A673 (cell line): ENCODE data around the gene DPP7. TPM values are rescaled to one million over a fixed set of nuclear protein-coding genes. Genes with fewer than 3 reads are reported as not detected.

Source experiments
- BruUV-seq: library from RNA; stranded (reverse); fragments of 400-500 nt; replicated peaks from 2 replicates; lab custom pipeline; 2021; lab: Mats Ljungman, UMichigan
- CTCF ChIA-PET: fragments of 300-600 bp; sonication (Branson Sonifier 250); formaldehyde crosslinking; loops from one replicate; lab custom pipeline; 2022; ENCODE audit warnings: antibody characterized with exemption; lab: Charles Lee
- POLR2A ChIA-PET: fragments of 300-600 bp; sonication (Branson Sonifier 250); formaldehyde crosslinking; loops from one replicate; lab custom pipeline; 2022; ENCODE audit warnings: antibody characterized with exemption; ENCODE audit not compliant: low non-redundant PET; lab: Charles Lee
- DNase-seq: peaks from one replicate; pipeline ENCODE4 v3.0.0-alpha.2; 2015; ENCODE audit warnings: low spot score
- H3K27ac ChIP-seq: fragments of 200-600 bp; sonication (generic); 2 replicates; pipeline ENCODE4 v1.5.1; 2016; ENCODE audit warnings: mixed run types, low read depth, mild to moderate bottlenecking, mixed read lengths, antibody characterized with exemption, low read length; ENCODE audit not compliant: poor library complexity, severe bottlenecking
- H3K27me3 ChIP-seq: fragments of 200-600 bp; sonication (generic); replicated peaks from 2 replicates; pipeline ENCODE4 v1.6.1; 2017; ENCODE audit warnings: mixed run types, low read depth, mild to moderate bottlenecking, mixed read lengths, antibody characterized with exemption, low read length; ENCODE audit not compliant: insufficient read depth, poor library complexity
- H3K36me3 ChIP-seq: fragments of 200-600 bp; sonication (generic); 2 replicates; pipeline ENCODE4 v1.6.1; 2016; ENCODE audit warnings: mixed run types, mild to moderate bottlenecking, mixed read lengths, antibody characterized with exemption, low read length; ENCODE audit not compliant: insufficient read depth, poor library complexity, severe bottlenecking
- H3K4me1 ChIP-seq: fragments of 200-600 bp; sonication (generic); 2 replicates; pipeline ENCODE4 v1.6.1; 2017; ENCODE audit warnings: mixed run types, mild to moderate bottlenecking, mixed read lengths, antibody characterized with exemption, low read length; ENCODE audit not compliant: insufficient read depth, poor library complexity, severe bottlenecking
- H3K4me3 ChIP-seq: fragments of 200-600 bp; sonication (generic); 2 replicates; pipeline ENCODE4 v1.5.1; 2016; ENCODE audit warnings: low read depth, mixed run types, mild to moderate bottlenecking, mixed read lengths, low read length; ENCODE audit not compliant: poor library complexity, severe bottlenecking
- H3K9me3 ChIP-seq: fragments of 200-600 bp; sonication (generic); 2 replicates; pipeline ENCODE4 v1.6.1; 2016; ENCODE audit warnings: mixed run types, low read depth, mild to moderate bottlenecking, mixed read lengths, antibody characterized with exemption, low read length; ENCODE audit not compliant: poor library complexity, severe bottlenecking
- CTCF ChIP-seq: fragments of 300-800, 200-600 bp; sonication (generic); conservative IDR thresholded peaks from 2 replicates; pipeline ENCODE4 v1.5.1; 2017; ENCODE audit warnings: low read depth, mild to moderate bottlenecking, antibody characterized with exemption, low read length, moderate library complexity, mixed read lengths
- EZH2 ChIP-seq: fragments of 200-600 bp; sonication (generic); IDR thresholded peaks from 2 replicates; pipeline ENCODE4 v1.6.1; 2017; ENCODE audit warnings: borderline replicate concordance, low read depth, mild to moderate bottlenecking, mixed read lengths, antibody characterized with exemption, low read length; ENCODE audit not compliant: poor library complexity, severe bottlenecking
- intact Hi-C: fragments of 100-400 bp; cut with micrococcal nuclease; formaldehyde crosslinking; loops from one replicate; pipeline ENCODE4 v1.10.0; 2022; ENCODE audit not compliant: unreplicated experiment
- total RNA-seq: library from RNA; stranded (reverse); gene quantifications from 2 replicates; pipeline ENCODE4 v1.2.3, GENCODE V29; 2021

Gene DPP7
- total RNA-seq, 1 experiment from 2014 or later: 120 TPM

DNA sequence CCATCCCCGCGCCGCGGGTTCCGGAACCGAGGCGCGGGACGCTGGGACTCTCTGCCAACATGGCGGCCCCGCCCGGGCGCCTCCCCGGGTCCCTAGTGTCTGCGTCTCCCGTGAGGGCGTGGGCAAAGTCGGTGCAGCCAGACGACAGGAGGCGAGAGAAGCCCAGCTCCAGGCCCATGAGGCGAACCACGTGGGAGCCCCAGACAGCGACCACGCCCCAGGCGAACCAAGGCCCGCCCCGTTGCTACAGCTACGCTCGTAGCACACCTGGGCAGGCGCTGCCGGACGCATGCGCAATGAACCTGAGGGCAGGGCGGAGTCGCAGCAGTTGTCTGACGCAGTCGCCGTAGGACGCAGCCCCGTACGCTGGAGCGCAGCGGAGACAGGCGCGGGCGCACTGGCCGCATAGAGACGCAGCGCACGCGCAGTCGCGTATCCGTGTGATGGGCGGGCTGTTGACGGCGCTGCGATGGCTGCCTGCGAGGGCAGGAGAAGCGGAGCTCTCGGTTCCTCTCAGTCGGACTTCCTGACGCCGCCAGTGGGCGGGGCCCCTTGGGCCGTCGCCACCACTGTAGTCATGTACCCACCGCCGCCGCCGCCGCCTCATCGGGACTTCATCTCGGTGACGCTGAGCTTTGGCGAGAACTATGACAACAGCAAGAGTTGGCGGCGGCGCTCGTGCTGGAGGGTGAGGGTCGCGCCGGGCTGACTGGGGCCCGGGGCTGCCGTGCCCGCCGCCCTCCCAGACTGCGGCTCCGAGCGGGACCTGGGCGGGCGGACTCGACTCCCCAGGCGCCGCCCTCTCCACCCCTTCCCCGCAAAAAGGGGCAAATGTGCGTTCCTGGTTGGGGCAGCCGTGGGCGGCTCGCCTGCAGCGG is 27.8 kb downstream of the DPP7 start, which contains the start of gene MAN1B1:
TSS of gene MAN1B1 (plus strand) at position 455 of the 878 bp plus-strand sequence. CDS start at position 470, 15 bp downstream.
- Histone ChIP-seq H3K4me3 (peak within 1 kb of the TSS; percentile 67), H3K9me3 (no peaks in the 10 kb centered on the region), H3K36me3 (no peaks in the 10 kb centered on the region), H3K4me1 (peaks cover 25% of the 10 kb centered on the region), H3K27me3 (no peaks in the 10 kb centered on the region), H3K27ac (peak within 1 kb of the TSS; percentile 88)
- no TSS peak for BruUV-seq
- ChIA-PET POLR2A (interaction anchor here (0.5 to 0.6 kb wide), 3 partner anchors 17 to 147 kb away, joined by 3 to 7 read pairs (median 4); partner anchors contain the start of gene SAPCD2), CTCF (interaction anchor here (0.6 to 1.3 kb wide), 7 partner anchors 19 to 150 kb away, joined by 3 to 7 read pairs (median 3); no protein-coding TSS in a partner anchor)
- TF ChIP-seq CTCF: no peak
- no peak for TF ChIP-seq EZH2
- peak; percentile 99 for DNase-seq
- intact Hi-C loops: no loop called here

- DNase-seq: no peak
- no TSS peak for BruUV-seq
- Histone ChIP-seq H3K9me3 (no peaks in the 10 kb centered on the region), H3K27ac (peak overlapping the region; percentile 88), H3K4me1 (peaks cover 25% of the 10 kb centered on the region), H3K27me3 (no peaks in the 10 kb centered on the region), H3K36me3 (no peaks in the 10 kb centered on the region), H3K4me3 (peak overlapping the region; percentile 67)
- ChIA-PET POLR2A (no interaction called here), CTCF (interaction anchor here (0.6 to 1.3 kb wide), 5 partner anchors 18 to 138 kb away, joined by 3 to 7 read pairs (median 4); no protein-coding TSS in a partner anchor)
- intact Hi-C loops: no loop called here
- TF ChIP-seq EZH2: no peak
Measured at GRCh38 chr9:137085920-137086530, 28.5 kb downstream of the DPP7 start.

GRCh38 chr9:137084526-137084925 is 30.0 kb downstream of the DPP7 start:
- peaks cover 25% of the 10 kb centered on the region for H3K4me1 ChIP-seq
- no peak overlapping the region for H3K4me3 ChIP-seq
- no TSS peak for BruUV-seq
- no peaks in the 10 kb centered on the region for H3K27me3 ChIP-seq
- no peaks in the 10 kb centered on the region for H3K9me3 ChIP-seq
- ChIA-PET CTCF (interaction anchor here (0.5 kb wide), 1 partner anchor 36 kb away, joined by 8 read pairs; no protein-coding TSS in a partner anchor), POLR2A (no interaction called here)
- intact Hi-C loops: no loop called here
- no peak overlapping the region for H3K27ac ChIP-seq
- DNase-seq: no peak
- no peak for TF ChIP-seq CTCF
- TF ChIP-seq EZH2: no peak
- no peaks in the 10 kb centered on the region for H3K36me3 ChIP-seq
